Measurements from ENCODE around the gene CYP1A2. TPM values are rescaled to one million over a fixed set of nuclear protein-coding genes. Genes with fewer than 3 reads are reported as not detected.

Gene CYP1A2
- total and polyA plus RNA-seq, 5 donors from 2014 or later, result not detected

- peak overlapping the region; percentile 95 for H3K27ac ChIP-seq (ENCODE audit: insufficient read depth, low read length, poor library complexity, severe bottlenecking)
- peaks cover 50% of the 10 kb centered on the region for H3K4me1 ChIP-seq (ENCODE audit: control insufficient read depth, insufficient read depth, low read length, poor library complexity, severe bottlenecking)
- H3K4me3 Mint-ChIP-seq, result no peak overlapping the region
- H3K27me3 ChIP-seq (ENCODE audit: control insufficient read depth, insufficient read depth, low read length), result no peaks in the 10 kb centered on the region
- peaks cover 20% of the 10 kb centered on the region for H3K36me3 Mint-ChIP-seq
- H3K27me3 Mint-ChIP-seq, result no peaks in the 10 kb centered on the region
- peak overlapping the region; percentile 60 to 90 (median 79) for H3K27ac Mint-ChIP-seq
- H3K36me3 ChIP-seq (ENCODE audit: control insufficient read depth, insufficient read depth, low read length), result peaks cover 66% of the 10 kb centered on the region
- no peak overlapping the region for H3K4me3 ChIP-seq (ENCODE audit: low read depth, low read length)
- DNase-seq (no peak), ATAC-seq (ENCODE audit: low read depth in 2 of 2) (no peak)
- peaks cover 13 to 55% (median 29%) of the 10 kb centered on the region in 4 donors for H3K4me1 Mint-ChIP-seq
- H3K9me3 Mint-ChIP-seq, result no peaks in the 10 kb centered on the region
- H3K9me3 ChIP-seq (ENCODE audit: control insufficient read depth in 2 of 2, low read length in 2 of 2), result no peaks in the 10 kb centered on the region
Measured at GRCh38 chr15:74800559-74801094, 52.0 kb downstream of the CYP1A2 start.

DNA sequence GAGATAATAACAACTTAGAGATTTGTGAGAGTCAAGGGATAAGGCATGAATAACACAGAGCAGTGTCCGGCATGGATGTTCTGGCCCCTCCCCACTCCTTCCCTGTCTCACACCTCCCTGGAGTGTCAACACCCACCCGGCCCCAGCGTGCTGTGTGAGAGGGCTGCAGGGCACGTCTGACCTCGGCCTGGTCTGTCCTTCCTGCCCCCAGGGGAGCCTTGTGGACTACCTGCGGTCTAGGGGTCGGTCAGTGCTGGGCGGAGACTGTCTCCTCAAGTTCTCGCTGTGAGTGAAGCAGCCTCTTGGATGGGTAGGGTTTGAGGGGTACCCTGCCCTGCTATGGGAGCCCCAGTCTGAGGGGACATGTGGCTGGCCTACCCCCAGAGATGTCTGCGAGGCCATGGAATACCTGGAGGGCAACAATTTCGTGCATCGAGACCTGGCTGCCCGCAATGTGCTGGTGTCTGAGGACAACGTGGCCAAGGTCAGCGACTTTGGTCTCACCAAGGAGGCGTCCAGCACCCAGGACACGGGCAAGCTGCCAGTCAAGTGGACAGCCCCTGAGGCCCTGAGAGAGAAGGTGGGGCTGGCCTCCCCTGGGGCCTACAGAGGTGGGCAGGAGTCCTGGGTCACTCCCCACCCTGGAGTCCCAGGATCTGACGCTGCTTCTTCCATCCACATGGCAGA lies 52.8 kb downstream of the CYP1A2 start:
- Mint-ChIP-seq H3K36me3 (peaks cover 16% of the 10 kb centered on the region), H3K4me3 (no peak overlapping the region), H3K9me3 (no peaks in the 10 kb centered on the region), H3K27me3 (no peaks in the 10 kb centered on the region), H3K27ac (peak overlapping the region in 1 of 3 donors; percentile 61), H3K4me1 (peaks cover 9 to 50% (median 23%) of the 10 kb centered on the region in 4 donors)
- no peaks in the 10 kb centered on the region for H3K9me3 ChIP-seq (ENCODE audit: control insufficient read depth in 2 of 2, low read length in 2 of 2)
- no peak overlapping the region for H3K4me3 ChIP-seq (ENCODE audit: low read depth, low read length)
- peaks cover 66% of the 10 kb centered on the region for H3K36me3 ChIP-seq (ENCODE audit: control insufficient read depth, insufficient read depth, low read length)
- DNase-seq, result no peak
- no peak overlapping the region for H3K27ac ChIP-seq (ENCODE audit: insufficient read depth, low read length, poor library complexity, severe bottlenecking)
- no peaks in the 10 kb centered on the region for H3K27me3 ChIP-seq (ENCODE audit: control insufficient read depth, insufficient read depth, low read length)
- no peak for ATAC-seq (ENCODE audit: low read depth in 2 of 2)
- H3K4me1 ChIP-seq (ENCODE audit: control insufficient read depth, insufficient read depth, low read length, poor library complexity, severe bottlenecking), result peaks cover 42% of the 10 kb centered on the region

DNA sequence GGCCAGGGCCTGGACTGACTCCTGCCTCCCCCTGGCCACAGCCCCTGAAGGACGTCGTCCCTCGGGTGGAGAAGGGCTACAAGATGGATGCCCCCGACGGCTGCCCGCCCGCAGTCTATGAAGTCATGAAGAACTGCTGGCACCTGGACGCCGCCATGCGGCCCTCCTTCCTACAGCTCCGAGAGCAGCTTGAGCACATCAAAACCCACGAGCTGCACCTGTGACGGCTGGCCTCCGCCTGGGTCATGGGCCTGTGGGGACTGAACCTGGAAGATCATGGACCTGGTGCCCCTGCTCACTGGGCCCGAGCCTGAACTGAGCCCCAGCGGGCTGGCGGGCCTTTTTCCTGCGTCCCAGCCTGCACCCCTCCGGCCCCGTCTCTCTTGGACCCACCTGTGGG lies 53.6 kb downstream of the CYP1A2 start:
- Histone ChIP-seq H3K4me1 (ENCODE audit: control insufficient read depth, insufficient read depth, low read length, poor library complexity, severe bottlenecking) (peaks cover 37% of the 10 kb centered on the region), H3K27me3 (ENCODE audit: control insufficient read depth, insufficient read depth, low read length) (no peaks in the 10 kb centered on the region), H3K36me3 (ENCODE audit: control insufficient read depth, insufficient read depth, low read length) (peaks cover 66% of the 10 kb centered on the region), H3K4me3 (ENCODE audit: low read depth, low read length) (no peak overlapping the region), H3K9me3 (ENCODE audit: control insufficient read depth in 2 of 2, low read length in 2 of 2) (no peaks in the 10 kb centered on the region), H3K27ac (ENCODE audit: insufficient read depth, low read length, poor library complexity, severe bottlenecking) (no peak overlapping the region)
- H3K27ac Mint-ChIP-seq, result no peak overlapping the region
- peaks cover 9 to 48% (median 26%) of the 10 kb centered on the region in 4 donors for H3K4me1 Mint-ChIP-seq
- no peaks in the 10 kb centered on the region for H3K27me3 Mint-ChIP-seq
- H3K36me3 Mint-ChIP-seq, result peaks cover 16% of the 10 kb centered on the region
- H3K9me3 Mint-ChIP-seq, result no peaks in the 10 kb centered on the region
- no peak overlapping the region for H3K4me3 Mint-ChIP-seq
- ATAC-seq (ENCODE audit: low read depth in 2 of 2) (no peak), DNase-seq (no peak)

DNA sequence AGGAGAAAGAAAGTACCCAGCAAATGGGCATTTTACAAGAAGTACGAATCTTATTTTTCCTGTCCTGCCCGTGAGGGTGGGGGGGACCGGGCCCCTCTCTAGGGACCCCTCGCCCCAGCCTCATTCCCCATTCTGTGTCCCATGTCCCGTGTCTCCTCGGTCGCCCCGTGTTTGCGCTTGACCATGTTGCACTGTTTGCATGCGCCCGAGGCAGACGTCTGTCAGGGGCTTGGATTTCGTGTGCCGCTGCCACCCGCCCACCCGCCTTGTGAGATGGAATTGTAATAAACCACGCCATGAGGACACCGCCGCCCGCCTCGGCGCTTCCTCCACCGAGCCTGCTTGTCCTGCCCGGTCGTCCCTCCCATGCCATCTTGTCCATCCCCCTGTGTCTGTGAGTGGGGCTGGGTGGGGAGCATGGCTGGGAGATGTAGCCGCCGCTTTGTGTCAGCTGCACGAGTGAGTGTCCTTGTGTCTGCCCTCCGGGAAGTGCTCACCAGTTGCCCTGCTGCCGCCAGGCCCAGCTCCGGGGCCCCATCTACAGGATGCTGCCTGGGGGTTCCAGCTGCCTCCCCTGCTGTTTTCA lies 54.3 kb downstream of the CYP1A2 start:
- H3K27me3 ChIP-seq (ENCODE audit: control insufficient read depth, insufficient read depth, low read length), result no peaks in the 10 kb centered on the region
- H3K4me1 Mint-ChIP-seq, result peaks cover 9 to 48% (median 22%) of the 10 kb centered on the region in 4 donors

GRCh38 chr15:74804935-74805334 lies 56.3 kb downstream of the CYP1A2 start:
- DNase-seq (no peak), ATAC-seq (ENCODE audit: low read depth in 2 of 2) (no peak)
- Mint-ChIP-seq H3K27ac (peak overlapping the region in 2 of 3 donors; percentile 67 to 76), H3K4me1 (peaks cover 9 to 41% (median 15%) of the 10 kb centered on the region in 4 donors), H3K9me3 (no peaks in the 10 kb centered on the region), H3K27me3 (no peaks in the 10 kb centered on the region), H3K4me3 (peak overlapping the region in 1 of 4 donors; percentile 16), H3K36me3 (peaks cover 10% of the 10 kb centered on the region)
- Histone ChIP-seq H3K36me3 (ENCODE audit: control insufficient read depth, insufficient read depth, low read length) (peaks cover 44% of the 10 kb centered on the region), H3K27ac (ENCODE audit: insufficient read depth, low read length, poor library complexity, severe bottlenecking) (no peak overlapping the region), H3K4me3 (ENCODE audit: low read depth, low read length) (no peak overlapping the region), H3K27me3 (ENCODE audit: control insufficient read depth, insufficient read depth, low read length) (no peaks in the 10 kb centered on the region), H3K9me3 (ENCODE audit: control insufficient read depth in 2 of 2, low read length in 2 of 2) (no peaks in the 10 kb centered on the region), H3K4me1 (ENCODE audit: control insufficient read depth, insufficient read depth, low read length, poor library complexity, severe bottlenecking) (peaks cover 11% of the 10 kb centered on the region)

More for the DNA sequence above, 54.3 kb downstream of the CYP1A2 start:
- Histone ChIP-seq H3K27ac (ENCODE audit: insufficient read depth, low read length, poor library complexity, severe bottlenecking) (no peak overlapping the region), H3K36me3 (ENCODE audit: control insufficient read depth, insufficient read depth, low read length) (peaks cover 64% of the 10 kb centered on the region), H3K4me3 (ENCODE audit: low read depth, low read length) (no peak overlapping the region), H3K9me3 (ENCODE audit: control insufficient read depth in 2 of 2, low read length in 2 of 2) (no peaks in the 10 kb centered on the region), H3K4me1 (ENCODE audit: control insufficient read depth, insufficient read depth, low read length, poor library complexity, severe bottlenecking) (peaks cover 30% of the 10 kb centered on the region)
- Mint-ChIP-seq H3K36me3 (peaks cover 14% of the 10 kb centered on the region), H3K27me3 (no peaks in the 10 kb centered on the region), H3K4me3 (no peak overlapping the region), H3K9me3 (no peaks in the 10 kb centered on the region), H3K27ac (peak overlapping the region in 1 of 3 donors; percentile 60)
- ATAC-seq (ENCODE audit: low read depth in 2 of 2) (no peak), DNase-seq (no peak)

Other genes starting within 250 kb of the CYP1A2 start
- gene ARID3B, start 207.6 kb upstream of the CYP1A2 start, total RNA-seq, result 63.5 TPM
- 10 to 100 TPM in 2 of 4 donors, 1 to 10 TPM in 2; 9.7 to 11.2 (median 10.5) TPM for gene ARID3B, start 207.6 kb upstream of the CYP1A2 start, polyA plus RNA-seq
- gene CLK3, start 133.0 kb upstream of the CYP1A2 start, total RNA-seq, result 289 TPM
- 10 to 100 TPM; 58.4 to 79.7 (median 75.0) TPM for gene CLK3, start 133.0 kb upstream of the CYP1A2 start, polyA plus RNA-seq
- gene EDC3, start 52.8 kb upstream of the CYP1A2 start, total RNA-seq, result 22.3 TPM
- gene EDC3, start 52.8 kb upstream of the CYP1A2 start, polyA plus RNA-seq, result 10 to 100 TPM; 22.2 to 30.2 (median 26.8) TPM
- gene CYP1A1, start 23.3 kb upstream of the CYP1A2 start, total RNA-seq, result not detected
- not detected for gene CYP1A1, start 23.3 kb upstream of the CYP1A2 start, polyA plus RNA-seq
- gene CSK, start 33.2 kb downstream of the CYP1A2 start, total RNA-seq, result 257 TPM
- gene CSK, start 33.2 kb downstream of the CYP1A2 start, polyA plus RNA-seq, result 100 to 1,000 TPM; 131 to 151 (median 141) TPM
- gene LMAN1L, start 64.0 kb downstream of the CYP1A2 start, total RNA-seq, result not detected
- not detected for gene LMAN1L, start 64.0 kb downstream of the CYP1A2 start, polyA plus RNA-seq
- 0.35 TPM for gene CPLX3, start 77.8 kb downstream of the CYP1A2 start, total RNA-seq
- gene CPLX3, start 77.8 kb downstream of the CYP1A2 start, polyA plus RNA-seq, result not detected
- 54.4 TPM for gene ULK3, start 94.3 kb downstream of the CYP1A2 start, total RNA-seq
- gene ULK3, start 94.3 kb downstream of the CYP1A2 start, polyA plus RNA-seq, result 10 to 100 TPM; 22.5 to 38.1 (median 34.7) TPM
- gene SCAMP2, start 124.5 kb downstream of the CYP1A2 start, total RNA-seq, result 107 TPM
- 100 to 1,000 TPM; 145 to 194 (median 159) TPM for gene SCAMP2, start 124.5 kb downstream of the CYP1A2 start, polyA plus RNA-seq
- gene MPI, start 141.2 kb downstream of the CYP1A2 start, total RNA-seq, result 49.6 TPM
- gene MPI, start 141.2 kb downstream of the CYP1A2 start, polyA plus RNA-seq, result 100 to 1,000 TPM in 2 of 4 donors, 10 to 100 TPM in 2; 77.2 to 108 (median 100.0) TPM
- 79.7 TPM for gene FAM219B, start 158.0 kb downstream of the CYP1A2 start, total RNA-seq
- gene FAM219B, start 158.0 kb downstream of the CYP1A2 start, polyA plus RNA-seq, result 10 to 100 TPM; 22.0 to 26.9 (median 24.8) TPM
- gene COX5A, start 189.2 kb downstream of the CYP1A2 start, total RNA-seq, result 91.8 TPM
- gene COX5A, start 189.2 kb downstream of the CYP1A2 start, polyA plus RNA-seq, result 100 to 1,000 TPM; 383 to 512 (median 449) TPM
- 0.54 TPM for gene RPP25, start 207.9 kb downstream of the CYP1A2 start, total RNA-seq
- gene RPP25, start 207.9 kb downstream of the CYP1A2 start, polyA plus RNA-seq, result 1 to 10 TPM; 1.6 to 4.6 (median 2.8) TPM
- 1.3 TPM for gene SCAMP5, start 246.7 kb downstream of the CYP1A2 start, total RNA-seq
- gene SCAMP5, start 246.7 kb downstream of the CYP1A2 start, polyA plus RNA-seq, result under 1 TPM in 2 of 4 donors, not detected in 2; 0.20 to 0.25 TPM

Measured in CD4-positive, CD25-positive, alpha-beta regulatory T cell (primary cell).